Panc1 (cell line): ENCODE results near the gene TEX261.

Experiments used
- POLR2AphosphoS5 ChIP-seq: IDR thresholded peaks from 2 replicates; pipeline ENCODE4 v1.6.1; 2012; ENCODE audit warnings: mild to moderate bottlenecking, low read depth, low read length, moderate library complexity
- REST ChIP-seq, 2 experiments: IDR thresholded peaks; 2 replicates each; pipeline ENCODE4 v1.6.1; 2011 to 2012; ENCODE audit warnings: low read depth in 2 of 2, control low read depth in 1 of 2, low read length in 1 of 2, mild to moderate bottlenecking in 1 of 2, moderate library complexity in 1 of 2; ENCODE audit not compliant: insufficient read depth in 1 of 2
- SIN3A ChIP-seq: IDR thresholded peaks from 2 replicates; pipeline ENCODE4 v1.6.1; 2012; ENCODE audit warnings: low read depth, mild to moderate bottlenecking, low read length, moderate library complexity, borderline replicate concordance; ENCODE audit not compliant: insufficient read depth
- TCF7L2 ChIP-seq: IDR thresholded peaks from 2 replicates; pipeline ENCODE4 v1.6.1; 2011; ENCODE audit warnings: mild to moderate bottlenecking, low read depth, low read length, inconsistent platforms
- TF ChIP-seq, protein P1 (sequence below): fragments of 450-650 bp; IDR thresholded peaks from 2 replicates; pipeline ENCODE4 v1.5.1; 2017; ENCODE audit warnings: mild to moderate bottlenecking

- TF ChIP-seq POLR2AphosphoS5: no peak
- TF ChIP-seq, protein P1, sequence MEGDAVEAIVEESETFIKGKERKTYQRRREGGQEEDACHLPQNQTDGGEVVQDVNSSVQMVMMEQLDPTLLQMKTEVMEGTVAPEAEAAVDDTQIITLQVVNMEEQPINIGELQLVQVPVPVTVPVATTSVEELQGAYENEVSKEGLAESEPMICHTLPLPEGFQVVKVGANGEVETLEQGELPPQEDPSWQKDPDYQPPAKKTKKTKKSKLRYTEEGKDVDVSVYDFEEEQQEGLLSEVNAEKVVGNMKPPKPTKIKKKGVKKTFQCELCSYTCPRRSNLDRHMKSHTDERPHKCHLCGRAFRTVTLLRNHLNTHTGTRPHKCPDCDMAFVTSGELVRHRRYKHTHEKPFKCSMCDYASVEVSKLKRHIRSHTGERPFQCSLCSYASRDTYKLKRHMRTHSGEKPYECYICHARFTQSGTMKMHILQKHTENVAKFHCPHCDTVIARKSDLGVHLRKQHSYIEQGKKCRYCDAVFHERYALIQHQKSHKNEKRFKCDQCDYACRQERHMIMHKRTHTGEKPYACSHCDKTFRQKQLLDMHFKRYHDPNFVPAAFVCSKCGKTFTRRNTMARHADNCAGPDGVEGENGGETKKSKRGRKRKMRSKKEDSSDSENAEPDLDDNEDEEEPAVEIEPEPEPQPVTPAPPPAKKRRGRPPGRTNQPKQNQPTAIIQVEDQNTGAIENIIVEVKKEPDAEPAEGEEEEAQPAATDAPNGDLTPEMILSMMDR: no peak
- no peak for TF ChIP-seq REST (IDR thresholded peaks at IDR 0.05; ENCODE audit: insufficient read depth in 1 of 2, low read depth in 2 of 2, low read length in 1 of 2)
- TF ChIP-seq SIN3A: no peak
- TF ChIP-seq TCF7L2: no peak
Observed at GRCh38 chr2:71043531-71044407, 49.1 kb upstream of the TEX261 start.
